K562 (cell line): ENCODE results near the gene AFG1L. TPM values are rescaled to one million over a fixed set of nuclear protein-coding genes. Genes with fewer than 3 reads are reported as not detected.

Source experiments
- ATAC-seq: fragments of 200-7000 bp; cut with Tn5 transposase; 3 replicates; pipeline ENCODE4 v1.9.1; 2020; ENCODE audit warnings: moderate library complexity
- BruUV-seq: library from RNA; stranded (reverse); fragments of 400-500 nt; replicated peaks from 2 replicates; lab custom pipeline; 2021; lab: Mats Ljungman, UMichigan
- CTCF ChIA-PET: fragments of 300-600 bp; formaldehyde crosslinking; extraction: SDS; loops from one replicate; lab custom pipeline; 2021; ENCODE audit warnings: low intra/inter-chr PET ratio; lab: Yijun Ruan, JAX
- POLR2A ChIA-PET: fragments of 300-600, 350-650 bp; sonication (Branson Sonifier 250); formaldehyde crosslinking; extraction: SDS; loops from one replicate; lab custom pipeline; 2021; ENCODE audit warnings: antibody characterized with exemption, inconsistent platforms; lab: Yijun Ruan, JAX
- DNase-seq, 4 experiments: peaks; one replicate each; pipeline versions ENCODE4 v3.0.0 to v3.0.0-alpha.2; 2011 to 2018; ENCODE audit warnings: low spot score in 3 of 4, mixed read lengths in 3 of 4; ENCODE audit errors: extremely low read depth in 1 of 4
- FAIRE-seq: peaks from 2 replicates; lab custom pipeline; 2011; peaks lifted over from hg19 to GRCh38; lab: Jason Lieb, UNC
- H2AFZ ChIP-seq: 2 replicates; pipeline ENCODE4 v1.6.0; 2011; ENCODE audit warnings: low read depth, low read length, control low read depth, inconsistent platforms
- H3K27ac ChIP-seq: fragments of 200-600 bp; 3 replicates; pipeline ENCODE4 v1.8.0; 2011; ENCODE audit warnings: low read depth, mild to moderate bottlenecking, control low read depth, inconsistent platforms, low read length, moderate library complexity, mixed read lengths; ENCODE audit errors: extremely low read depth
- H3K27me3 ChIP-seq, 2 experiments: fragments of 300-600 bp in 1 of 2; 2 replicates in 1 of 2; 3 replicates in 1 of 2; pipeline versions ENCODE4 v1.6.0 to v1.8.0; 2011; ENCODE audit warnings: inconsistent platforms in 2 of 2, low read length in 2 of 2, mild to moderate bottlenecking in 1 of 2, mixed read lengths in 1 of 2, moderate library complexity in 1 of 2; ENCODE audit not compliant: control insufficient read depth in 2 of 2, insufficient read depth in 2 of 2
- H3K36me3 ChIP-seq: fragments of 300-600 bp; 3 replicates; pipeline ENCODE4 v1.8.0; 2011; ENCODE audit warnings: mild to moderate bottlenecking, low read length, inconsistent platforms; ENCODE audit not compliant: control insufficient read depth, insufficient read depth
- H3K4me1 ChIP-seq, 2 experiments: fragments of 200-600 bp in 1 of 2; replicated peaks in 1 of 2; 2 replicates in 1 of 2; 3 replicates in 1 of 2; pipeline versions ENCODE4 v1.5.1 to v1.8.0; 2011; ENCODE audit warnings: inconsistent platforms in 2 of 2, low read length in 2 of 2, mild to moderate bottlenecking in 1 of 2, mixed read lengths in 1 of 2, moderate library complexity in 1 of 2; ENCODE audit not compliant: control insufficient read depth in 2 of 2, insufficient read depth in 2 of 2
- H3K4me2 ChIP-seq: 2 replicates; pipeline ENCODE4 v1.6.1; 2011; ENCODE audit warnings: low read length, control low read depth, inconsistent platforms, mixed read lengths; ENCODE audit not compliant: insufficient read depth
- H3K4me3 ChIP-seq: fragments of 200-600 bp; sonication (generic), shearing (Covaris generic); 2 replicates; pipeline ENCODE4 v1.5.1; 2016; ENCODE audit warnings: control low read depth, inconsistent platforms
- H3K79me2 ChIP-seq: fragments of 200-600 bp; 3 replicates; pipeline ENCODE4 v1.8.0; 2011; ENCODE audit warnings: low read length, inconsistent platforms; ENCODE audit not compliant: control insufficient read depth, insufficient read depth
- H3K9ac ChIP-seq, 2 experiments: 2 replicates each; pipeline versions ENCODE4 v1.6.0 to v1.6.1; 2011; ENCODE audit warnings: low read depth in 2 of 2, low read length in 2 of 2, control low read depth in 1 of 2, inconsistent platforms in 1 of 2, mild to moderate bottlenecking in 1 of 2, mixed read lengths in 1 of 2; ENCODE audit not compliant: insufficient read depth in 1 of 2
- H3K9me1 ChIP-seq: one replicate; pipeline ENCODE4 v1.6.0; 2011; ENCODE audit warnings: inconsistent platforms, mild to moderate bottlenecking, low read length, moderate library complexity; ENCODE audit not compliant: control insufficient read depth, insufficient read depth
- H3K9me3 ChIP-seq: replicated peaks from 2 replicates; pipeline ENCODE4 v1.5.1; 2011; ENCODE audit warnings: low read depth, low read length, inconsistent platforms; ENCODE audit not compliant: control insufficient read depth, insufficient read depth
- H4K20me1 ChIP-seq: replicated peaks from 2 replicates; pipeline ENCODE4 v1.6.1; 2011; ENCODE audit warnings: low read length, inconsistent platforms, mixed read lengths; ENCODE audit not compliant: control insufficient read depth, insufficient read depth
- CHAMP1 ChIP-seq: fragments of 450-650 bp; IDR thresholded peaks from 2 replicates; pipeline ENCODE4 v1.6.1; 2016; ENCODE audit warnings: mild to moderate bottlenecking
- KDM5B ChIP-seq: fragments of 200-600 bp; sonication (generic); IDR thresholded peaks from 2 replicates; pipeline ENCODE4 v1.6.1; 2012; ENCODE audit warnings: low read depth, mild to moderate bottlenecking, moderate library complexity, low read length, control low read depth, inconsistent platforms; ENCODE audit not compliant: insufficient replicate concordance
- MCM3 ChIP-seq: fragments of 450-650 bp; IDR thresholded peaks from 2 replicates; pipeline ENCODE4 v1.6.1; 2016
- MITF ChIP-seq: IDR thresholded peaks from 2 replicates; pipeline ENCODE4 v1.6.1; 2014; ENCODE audit warnings: antibody characterized with exemption
- POLR2A ChIP-seq: fragments of 450-650 bp; conservative IDR thresholded peaks from 2 replicates; pipeline ENCODE4 v1.6.1; 2016
- RNF219 ChIP-seq: fragments of 250-450 bp; sonication (Bioruptor Pico); IDR thresholded peaks from 2 replicates; pipeline ENCODE4 v1.5.0; 2022; ENCODE audit warnings: mild to moderate bottlenecking
- STAG1 ChIP-seq: sonication (generic); formaldehyde crosslinking; IDR thresholded peaks from 2 replicates; pipeline ENCODE4 v1.5.0; 2020; ENCODE audit warnings: missing genetic modification reagents, borderline replicate concordance
- TCF15 ChIP-seq: fragments of 250-450 bp; sonication (Bioruptor Pico); IDR thresholded peaks from 2 replicates; pipeline ENCODE4 v1.8.0; 2022; ENCODE audit warnings: moderate library complexity, mild to moderate bottlenecking, inconsistent platforms
- ZBTB7A ChIP-seq: IDR thresholded peaks from 2 replicates; pipeline ENCODE4 v1.6.1; 2011; ENCODE audit warnings: low read depth, mild to moderate bottlenecking, low read length, moderate library complexity, borderline replicate concordance; ENCODE audit not compliant: control insufficient read depth
- ZNF584 ChIP-seq: fragments of 200-800 bp; sonication (Bioruptor generic); IDR thresholded peaks from 2 replicates; pipeline ENCODE4 v1.6.1; 2016; ENCODE audit warnings: low read depth, mild to moderate bottlenecking, missing genetic modification characterization, missing compliant biosample characterization
- WGBS: fragments of 100-300 bp; shearing (Covaris generic); methylation state at CpG from one replicate; pipeline ENCODE4 v1.1.6; 2016; ENCODE audit warnings: low coverage, mixed read lengths; ENCODE audit not compliant: insufficient coverage; ENCODE audit errors: missing lambda C conversion rate; 5-methylcytosine and 5-hydroxymethylcytosine counted together
- in situ Hi-C: fragments of 300-500 bp; cut with MboI; formaldehyde crosslinking; loops from 4 replicates; pipeline ENCODE4 v1.15.0; 2018; ENCODE audit warnings: inconsistent platforms, mixed read lengths
- intact Hi-C: fragments of 100-400 bp; cut with micrococcal nuclease; formaldehyde crosslinking; loops from 2 replicates; pipeline ENCODE4 v1.14.2; 2022
- polyA plus RNA-seq, 8 experiments: library from polyadenylated mRNA; depleted of rRNA in 4 of 8; stranded (reverse) in 5 of 8; unstranded in 3 of 8; fragments of >200 nt; fragmentation: Nextera tagmentation in 2 of 8; fragmentation: Illumina TruSeq in 1 of 8; extraction: Ambion mirVana in 2 of 8; extraction: Trizol in 1 of 8; gene quantifications; 2 replicates each; pipeline versions ENCODE4 v1.2.1 to v1.2.3, GENCODE V29; 2011 to 2014; ENCODE audit warnings: inconsistent platforms in 1 of 8, missing spikeins in 1 of 8
- total RNA-seq, 7 experiments: library from RNA; depleted of rRNA in 6 of 7; stranded (reverse); fragments of >200 nt in 6 of 7; fragmentation: Illumina TruSeq in 2 of 7; extraction: Trizol in 2 of 7; gene quantifications; 2 replicates each; pipeline versions ENCODE4 v1.2.1 to v1.2.3, GENCODE V29; 2011 to 2021; ENCODE audit warnings: low replicate concordance in 1 of 7
- TF ChIP-seq, protein P1 (sequence below): sonication (generic); formaldehyde crosslinking; IDR thresholded peaks from 2 replicates; pipeline ENCODE4 v1.9.0; 2022; ENCODE audit warnings: mild to moderate bottlenecking, missing genetic modification reagents

AFG1L gene
- total and polyA plus RNA-seq, 9 of the 15 experiments (the other 6 are each of a cell fraction or from before 2014, with no cell fraction given): 2.2 to 15.5 (median 5.8) TPM

DNA sequence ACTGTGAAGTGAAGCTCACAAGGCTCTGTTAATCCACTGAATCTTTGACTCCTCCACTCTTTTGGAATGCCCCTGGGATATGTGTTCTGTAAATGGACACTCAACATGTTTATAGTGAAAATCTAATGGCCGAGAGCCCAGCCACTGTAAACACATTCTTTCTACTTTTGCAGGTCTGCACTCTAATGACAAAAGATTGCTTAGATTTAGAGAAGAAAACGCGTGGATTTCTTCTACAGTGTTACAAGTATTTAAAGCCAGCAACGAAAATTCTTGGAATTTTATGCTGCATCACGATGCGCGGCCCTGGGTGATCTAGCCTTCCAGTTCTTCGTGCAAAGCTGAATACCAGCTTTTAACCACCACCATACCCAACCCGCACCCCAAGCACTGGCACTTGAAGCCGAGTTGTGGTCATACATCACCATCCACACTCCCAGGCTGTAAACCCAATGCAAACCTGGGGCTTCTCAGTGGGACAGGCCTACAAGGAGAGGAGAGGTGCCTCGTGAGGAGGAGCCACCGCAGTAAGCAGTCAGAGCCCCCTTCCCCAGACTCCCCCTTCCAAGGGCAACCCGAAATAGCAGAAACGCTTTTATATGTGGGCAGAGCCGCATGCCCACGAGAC lies 262.1 kb downstream of the AFG1L start:
- Histone ChIP-seq H3K9me3 (no peaks in the 10 kb centered on the region), H3K36me3 (no peaks in the 10 kb centered on the region), H3K27me3 (no peaks in the 10 kb centered on the region), H3K4me3 (peak overlapping the region; percentile 82), H3K4me1 (peaks cover 11 to 36% of the 10 kb centered on the region in 2 experiments), H4K20me1 (no peaks in the 10 kb centered on the region; the same call in 1 of the 2 replicates), H3K27ac (peak overlapping the region; percentile 99), H3K4me2 (peak overlapping the region; percentile 87), H3K79me2 (peaks cover 8% of the 10 kb centered on the region; the same call in 2 of the 3 replicates), H2AFZ (peak overlapping the region; percentile 95), H3K9me1 (no peaks in the 10 kb centered on the region), H3K9ac (peak overlapping the region; percentile 88 to 97)
- FAIRE-seq (no peak), ATAC-seq (no peak), DNase-seq (no peak)
- in situ Hi-C loops: no loop called here
- no TSS peak for BruUV-seq
- CTCF ChIA-PET: no interaction called here
- POLR2A ChIA-PET: interaction anchor here (0.9 to 3.4 kb wide), 6 partner anchors 11 to 301 kb away, joined by 3 to 17 read pairs (median 6); partner anchors contain the start of gene ARMC2
- intact Hi-C loops: loop anchor here (5.0 kb wide), 2 partner anchors 280 to 515 kb away; no protein-coding TSS in a partner anchor
- WGBS: 71% methylated on average over 16 of the region's 16 CpGs
- TF ChIP-seq STAG1: 0 out of 2 replicates have a peak, but pooled peaks have one; percentile 9
- TF ChIP-seq, protein P1, sequence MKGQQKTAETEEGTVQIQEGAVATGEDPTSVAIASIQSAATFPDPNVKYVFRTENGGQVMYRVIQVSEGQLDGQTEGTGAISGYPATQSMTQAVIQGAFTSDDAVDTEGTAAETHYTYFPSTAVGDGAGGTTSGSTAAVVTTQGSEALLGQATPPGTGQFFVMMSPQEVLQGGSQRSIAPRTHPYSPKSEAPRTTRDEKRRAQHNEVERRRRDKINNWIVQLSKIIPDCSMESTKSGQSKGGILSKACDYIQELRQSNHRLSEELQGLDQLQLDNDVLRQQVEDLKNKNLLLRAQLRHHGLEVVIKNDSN (CRISPR knock-in tag): peak; percentile 32; the same call in 1 of the 2 replicates
- no peak for TF ChIP-seq CHAMP1
- TF ChIP-seq MCM3: no peak
- peak; percentile 48 for TF ChIP-seq KDM5B
- TF ChIP-seq MITF: no peak
- no peak for TF ChIP-seq POLR2A
- TF ChIP-seq ZNF584: no peak
- no peak for TF ChIP-seq TCF15 (CRISPR knock-in tag)
- TF ChIP-seq RNF219 (CRISPR knock-in tag): no peak
- 0 out of 2 replicates have a peak, but pooled peaks have one; percentile 35 for TF ChIP-seq ZBTB7A
